HG03442 (cell line): Measurements from ENCODE around the gene REXO4.
"Not testable (repeated sequence)": the region's sequence is repeated elsewhere in the genome, so short reads cannot be mapped to it uniquely, and the experiment has no call there.

Source experiments
- ATAC-seq: cut with Tn5 transposase; IDR thresholded peaks from one replicate; pipeline ENCODE4 v1.9.1; 2021; ENCODE audit warnings: mild to moderate bottlenecking, moderate library complexity; ENCODE audit not compliant: unreplicated experiment

The REXO4 gene

DNA sequence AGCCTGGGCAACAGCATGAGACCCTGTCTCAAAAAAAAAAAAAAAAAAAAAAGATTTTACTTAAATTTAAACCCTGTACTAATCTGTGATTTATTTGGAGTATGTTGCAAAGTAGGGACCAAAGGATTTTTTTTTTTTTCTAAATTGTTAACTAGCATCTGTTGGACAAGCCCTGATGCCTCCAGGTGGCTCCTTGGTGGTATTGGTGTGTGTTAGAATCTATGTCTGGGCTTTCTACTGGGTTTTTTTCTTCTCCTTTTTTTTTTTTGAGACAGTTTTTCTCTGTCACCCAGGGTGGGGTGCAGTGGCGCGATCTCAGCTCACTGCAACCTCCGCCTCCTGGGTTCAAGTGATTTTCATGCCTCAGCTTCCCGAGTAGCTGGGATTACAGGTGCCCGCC, 34.1 kb upstream of the REXO4 start:
- ATAC-seq, result not testable (repeated sequence)

DNA sequence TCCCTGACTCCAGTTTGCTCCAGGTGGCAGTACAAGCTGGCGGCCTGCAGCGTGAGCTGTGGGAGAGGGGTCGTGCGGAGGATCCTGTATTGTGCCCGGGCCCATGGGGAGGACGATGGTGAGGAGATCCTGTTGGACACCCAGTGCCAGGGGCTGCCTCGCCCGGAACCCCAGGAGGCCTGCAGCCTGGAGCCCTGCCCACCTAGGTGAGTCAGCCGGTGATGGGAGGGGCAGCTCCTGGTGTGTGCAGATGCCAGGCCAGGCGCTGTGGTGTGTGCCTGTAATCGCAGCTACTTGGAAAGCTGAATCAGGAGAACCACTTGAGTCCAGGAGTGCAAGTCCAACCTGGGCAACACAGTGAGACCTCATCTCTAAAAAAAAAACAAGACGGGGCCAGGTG, 31.9 kb upstream of the REXO4 start:
- ATAC-seq, result no peak

DNA sequence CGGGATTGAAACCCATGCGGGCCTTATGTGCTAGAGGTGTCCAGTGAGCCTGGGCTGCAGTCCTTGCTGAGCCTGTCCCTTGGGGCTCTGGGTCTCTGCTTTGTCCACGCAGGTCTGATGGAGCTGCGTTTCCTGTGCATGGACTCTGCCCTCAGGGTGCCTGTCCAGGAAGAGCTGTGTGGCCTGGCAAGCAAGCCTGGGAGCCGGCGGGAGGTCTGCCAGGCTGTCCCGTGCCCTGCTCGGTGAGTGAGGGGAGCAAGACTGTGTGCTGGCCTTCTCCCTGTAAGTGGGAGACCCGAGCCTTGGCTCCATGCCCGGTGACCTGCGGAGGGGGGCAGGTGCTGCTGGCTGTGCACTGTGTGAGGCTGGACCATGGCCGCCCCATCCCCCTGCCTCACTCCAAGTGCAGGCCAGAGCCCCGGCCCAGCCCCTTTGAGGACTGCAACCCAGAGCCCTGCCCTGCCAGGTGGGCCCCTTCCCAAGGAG, 30.7 kb upstream of the REXO4 start:
- ATAC-seq, result no peak

DNA sequence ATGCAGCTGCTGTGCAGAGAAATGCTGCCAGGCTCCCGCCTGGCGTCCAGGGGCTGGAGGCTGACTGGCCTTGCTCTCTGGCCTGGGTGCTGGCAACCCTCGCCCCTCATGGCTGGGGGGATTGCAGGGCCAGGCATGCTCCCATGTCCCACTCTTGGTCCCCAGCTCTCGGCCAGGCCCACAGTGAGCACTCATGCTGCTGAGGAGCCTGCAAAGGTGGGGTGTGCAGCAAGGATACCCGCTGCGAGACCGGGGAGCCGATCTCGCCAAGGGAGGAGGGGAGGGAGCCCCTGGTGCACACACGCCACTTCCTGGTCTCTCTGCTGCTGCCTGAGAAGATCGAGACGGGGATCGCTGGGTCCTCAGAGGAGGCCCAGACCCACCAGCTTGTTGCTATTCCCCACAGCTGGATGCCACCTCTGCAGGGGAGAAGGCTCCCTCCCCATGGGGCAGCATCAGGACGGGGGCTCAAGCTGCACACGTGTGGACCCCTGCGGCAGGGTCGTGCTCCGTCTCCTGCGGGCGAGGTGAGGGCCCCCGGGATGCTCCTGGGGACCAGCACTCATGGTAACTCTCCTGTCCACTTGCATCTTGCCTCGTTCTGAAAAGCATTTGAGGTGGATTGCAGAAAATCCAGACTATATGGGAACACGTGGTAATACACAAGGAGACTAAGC, 27.6 kb upstream of the REXO4 start:
- ATAC-seq, result no peak

DNA sequence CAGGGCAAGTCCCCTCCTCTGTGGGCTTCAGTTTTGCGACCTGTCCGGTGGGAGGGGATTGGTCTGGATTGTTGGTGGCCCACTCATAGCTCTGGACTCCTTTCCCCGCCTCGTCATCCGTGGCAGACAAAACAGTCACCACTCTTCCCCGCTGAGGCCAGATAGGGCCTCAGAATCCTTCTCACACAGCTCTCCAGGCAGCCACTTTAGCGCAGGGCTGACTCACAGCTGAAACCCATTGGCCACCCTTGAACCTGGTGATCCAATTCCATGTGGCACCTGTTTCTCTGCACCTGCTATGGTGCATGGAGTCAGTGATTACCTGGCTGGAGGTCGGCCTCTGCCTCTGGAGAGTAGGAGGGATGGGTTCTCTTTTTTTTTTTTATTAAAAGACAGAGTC, 26.2 kb upstream of the REXO4 start:
- ATAC-seq, result no peak

DNA sequence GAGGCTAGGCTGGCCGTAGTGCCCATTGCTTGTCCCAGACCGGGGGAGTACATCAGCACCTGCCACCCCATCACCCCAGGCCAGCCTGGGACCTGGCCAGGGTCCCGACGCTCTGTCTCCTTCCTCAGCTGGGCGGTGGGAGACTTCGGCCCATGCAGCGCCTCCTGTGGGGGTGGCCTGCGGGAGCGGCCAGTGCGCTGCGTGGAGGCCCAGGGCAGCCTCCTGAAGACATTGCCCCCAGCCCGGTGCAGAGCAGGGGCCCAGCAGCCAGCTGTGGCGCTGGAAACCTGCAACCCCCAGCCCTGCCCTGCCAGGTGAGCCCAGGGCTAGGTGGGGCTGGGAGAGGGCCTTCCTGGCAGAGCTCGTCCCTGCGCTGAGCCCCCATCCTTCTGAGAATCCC, 25.4 kb upstream of the REXO4 start:
- ATAC-seq, result no peak

DNA sequence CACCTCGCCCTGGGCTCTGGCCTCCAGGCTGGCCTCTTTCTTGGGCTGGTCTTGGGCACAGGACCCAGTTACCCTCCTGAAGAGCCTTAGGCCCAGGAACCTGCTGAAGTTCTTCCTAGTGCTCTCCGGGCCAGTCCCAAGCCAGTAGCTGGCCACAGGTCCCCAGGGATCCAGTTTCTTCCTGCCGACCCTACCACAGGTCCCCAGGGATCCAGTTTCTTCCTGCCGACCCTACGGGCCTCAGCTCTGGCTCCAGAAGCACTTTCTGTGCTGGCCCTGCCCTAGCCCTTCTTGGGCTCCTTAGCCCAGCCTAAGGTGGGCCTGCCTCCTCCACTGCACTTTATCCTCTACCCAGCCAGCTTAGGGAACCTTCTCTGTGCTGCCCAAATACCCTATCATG, 23.8 kb upstream of the REXO4 start:
- no peak for ATAC-seq

DNA sequence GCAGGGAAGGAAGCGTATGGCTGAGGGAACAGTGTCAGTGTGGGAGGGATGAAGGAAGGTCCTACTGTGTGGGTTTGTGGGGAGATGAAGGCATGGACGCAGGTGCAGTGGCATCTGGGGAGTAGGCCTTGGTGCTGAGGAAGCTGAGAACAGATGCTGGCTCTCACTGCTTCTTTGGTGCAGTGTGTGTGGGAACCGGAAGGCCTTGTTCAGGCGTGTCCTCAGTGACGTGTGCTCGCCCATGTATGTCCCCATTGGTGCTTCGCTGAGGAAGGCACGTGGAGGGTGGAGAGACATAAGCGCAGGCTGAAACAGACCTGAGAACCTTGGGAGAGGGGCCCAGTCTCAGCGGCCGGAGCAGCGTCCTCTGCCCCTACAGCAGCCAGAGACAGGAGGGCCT, 23.1 kb upstream of the REXO4 start:
- no peak for ATAC-seq

DNA sequence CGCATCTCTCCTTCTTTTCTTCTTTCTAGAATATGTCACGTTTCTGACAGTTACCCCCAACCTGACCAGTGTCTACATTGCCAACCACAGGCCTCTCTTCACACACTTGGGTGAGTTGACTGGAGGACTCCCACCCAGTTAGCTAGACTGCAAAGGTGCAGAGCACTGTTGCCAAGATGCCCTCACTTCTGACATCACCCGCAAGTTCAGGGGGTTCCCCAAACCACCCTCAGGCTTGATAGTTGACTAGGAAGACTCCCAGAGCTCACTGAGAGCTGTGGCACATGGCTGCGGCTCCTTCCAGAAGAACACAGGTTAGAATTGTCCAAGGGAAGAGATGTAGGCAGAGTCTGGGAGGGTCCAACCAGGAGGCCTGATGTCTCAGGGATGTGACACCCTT, 21.5 kb upstream of the REXO4 start:
- ATAC-seq, result no peak

DNA sequence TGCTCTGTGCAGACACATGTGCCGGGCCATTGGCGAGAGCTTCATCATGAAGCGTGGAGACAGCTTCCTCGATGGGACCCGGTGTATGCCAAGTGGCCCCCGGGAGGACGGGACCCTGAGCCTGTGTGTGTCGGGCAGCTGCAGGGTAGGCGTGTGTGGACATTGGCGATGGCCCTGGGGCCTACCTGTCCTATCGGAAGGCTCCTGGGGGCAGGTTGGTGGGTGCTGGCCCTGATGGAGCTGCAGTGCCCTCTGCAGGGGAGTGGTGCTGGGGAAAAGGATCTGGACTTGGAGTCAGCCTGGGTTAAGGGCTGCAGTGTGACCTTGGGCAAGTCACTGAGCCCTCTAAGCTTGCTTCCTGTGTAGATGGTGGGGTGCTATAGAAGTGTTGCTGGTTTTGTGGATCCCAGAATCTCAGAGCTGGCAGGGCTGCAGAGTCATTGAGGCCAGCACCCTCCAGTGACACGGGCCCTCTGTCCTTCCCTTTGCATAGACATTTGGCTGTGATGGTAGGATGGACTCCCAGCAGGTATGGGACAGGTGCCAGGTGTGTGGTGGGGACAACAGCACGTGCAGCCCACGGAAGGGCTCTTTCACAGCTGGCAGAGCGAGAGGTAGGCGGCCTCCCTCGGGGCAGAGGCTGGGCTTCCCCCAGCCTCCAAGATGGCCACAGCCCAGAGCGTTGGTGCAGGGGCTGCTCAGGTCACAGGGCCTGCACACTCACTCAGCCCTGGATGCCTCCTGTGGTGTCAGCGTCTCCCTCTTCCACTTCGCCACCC, 20.1 kb upstream of the REXO4 start:
- ATAC-seq, result no peak

DNA sequence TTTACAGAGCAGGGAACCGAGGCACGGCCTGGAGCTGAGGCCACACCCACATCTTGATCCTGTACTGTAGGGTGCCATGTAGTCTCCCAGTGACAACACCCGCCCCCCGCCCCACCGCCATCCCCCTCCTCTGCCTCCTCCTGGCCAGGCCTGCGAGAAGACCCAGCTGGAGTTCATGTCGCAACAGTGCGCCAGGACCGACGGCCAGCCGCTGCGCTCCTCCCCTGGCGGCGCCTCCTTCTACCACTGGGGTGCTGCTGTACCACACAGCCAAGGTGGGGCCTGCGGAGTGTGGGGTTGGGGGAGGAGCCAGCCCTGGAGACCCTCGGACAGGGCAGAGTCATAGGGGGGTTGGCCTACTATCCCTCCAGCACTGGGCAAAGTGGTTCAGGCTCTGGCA, 18.9 kb upstream of the REXO4 start:
- no peak for ATAC-seq

DNA sequence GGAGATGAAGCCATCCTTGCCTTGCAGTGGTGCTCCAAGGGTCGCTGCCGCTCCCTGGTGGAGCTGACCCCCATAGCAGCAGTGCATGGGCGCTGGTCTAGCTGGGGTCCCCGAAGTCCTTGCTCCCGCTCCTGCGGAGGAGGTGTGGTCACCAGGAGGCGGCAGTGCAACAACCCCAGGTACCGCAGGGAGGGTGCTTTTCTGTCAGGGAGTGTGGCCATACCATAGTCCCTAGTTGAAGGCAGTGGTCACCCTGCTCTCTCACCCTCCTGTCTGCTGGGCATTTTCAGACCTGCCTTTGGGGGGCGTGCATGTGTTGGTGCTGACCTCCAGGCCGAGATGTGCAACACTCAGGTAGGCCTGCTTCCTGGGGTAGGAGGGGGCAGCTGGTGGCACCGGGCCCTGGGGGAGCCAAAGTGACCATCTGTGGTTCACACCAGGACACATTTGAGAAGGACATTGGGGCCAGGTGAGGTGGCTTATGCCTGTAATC, 15.6 kb upstream of the REXO4 start:
- ATAC-seq, result no peak

DNA sequence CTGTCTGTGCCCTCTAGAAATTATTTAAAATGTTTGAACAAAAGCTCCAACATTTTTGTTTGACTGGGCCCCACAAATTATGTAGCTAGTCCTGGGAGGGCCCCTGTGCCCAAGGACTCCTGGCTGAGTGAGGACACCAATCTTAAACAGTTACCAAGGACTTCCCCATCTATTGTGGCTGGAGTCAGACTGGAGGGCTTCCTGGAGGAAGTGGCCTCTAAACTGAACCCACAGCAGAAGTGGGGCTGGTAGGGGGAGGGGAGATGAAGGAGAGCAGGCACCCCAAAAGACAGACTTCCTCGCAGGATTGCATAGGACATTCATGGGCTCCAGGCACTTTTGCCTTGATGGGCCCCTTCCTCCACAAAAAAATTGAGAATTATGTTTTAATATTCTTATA, 12.4 kb upstream of the REXO4 start:
- ATAC-seq, result no peak

DNA sequence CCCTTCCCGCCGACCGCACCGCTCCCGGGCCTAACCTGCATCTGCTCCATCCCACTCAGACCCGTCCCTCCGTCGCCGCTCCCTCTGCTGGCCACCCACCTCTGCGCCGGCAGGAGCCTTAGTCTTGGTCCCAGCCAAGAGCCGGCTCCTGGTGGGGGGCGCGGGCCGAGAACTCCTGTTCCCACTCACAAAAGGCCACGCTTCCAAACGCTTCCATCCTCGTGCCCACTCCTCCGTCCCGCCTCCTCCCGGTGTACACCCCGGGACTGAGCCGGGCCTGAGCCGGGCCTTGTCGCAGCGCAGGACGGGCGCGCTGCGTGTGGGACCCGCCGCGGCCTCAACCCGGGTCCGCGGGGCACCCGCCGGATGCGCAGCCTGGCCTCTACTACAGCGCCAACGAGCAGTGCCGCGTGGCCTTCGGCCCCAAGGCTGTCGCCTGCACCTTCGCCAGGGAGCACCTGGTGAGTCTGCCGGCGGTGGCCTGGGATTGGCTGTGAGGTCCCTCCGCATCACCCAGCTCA, 11.9 kb upstream of the REXO4 start:
- ATAC-seq, result no peak

DNA sequence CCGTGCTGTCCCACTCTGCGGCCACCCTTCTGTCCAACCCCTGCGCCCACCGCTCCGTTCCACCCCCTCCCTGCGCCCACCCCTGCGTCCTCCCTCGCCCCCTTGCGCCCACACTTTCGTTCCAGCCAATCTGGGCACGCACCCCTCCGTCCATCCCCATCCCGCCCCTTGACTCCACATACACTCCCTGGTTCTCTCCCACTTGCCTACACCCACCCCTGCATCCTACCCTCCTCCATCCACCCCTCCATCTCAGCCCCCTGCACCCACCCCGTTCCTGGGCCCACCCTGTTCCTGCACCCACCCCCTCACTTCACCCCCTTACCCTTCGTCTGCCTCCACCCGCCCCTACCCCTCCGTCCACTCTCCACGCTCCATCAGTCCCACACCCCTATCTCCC, 11.4 kb upstream of the REXO4 start:
- no peak for ATAC-seq

DNA sequence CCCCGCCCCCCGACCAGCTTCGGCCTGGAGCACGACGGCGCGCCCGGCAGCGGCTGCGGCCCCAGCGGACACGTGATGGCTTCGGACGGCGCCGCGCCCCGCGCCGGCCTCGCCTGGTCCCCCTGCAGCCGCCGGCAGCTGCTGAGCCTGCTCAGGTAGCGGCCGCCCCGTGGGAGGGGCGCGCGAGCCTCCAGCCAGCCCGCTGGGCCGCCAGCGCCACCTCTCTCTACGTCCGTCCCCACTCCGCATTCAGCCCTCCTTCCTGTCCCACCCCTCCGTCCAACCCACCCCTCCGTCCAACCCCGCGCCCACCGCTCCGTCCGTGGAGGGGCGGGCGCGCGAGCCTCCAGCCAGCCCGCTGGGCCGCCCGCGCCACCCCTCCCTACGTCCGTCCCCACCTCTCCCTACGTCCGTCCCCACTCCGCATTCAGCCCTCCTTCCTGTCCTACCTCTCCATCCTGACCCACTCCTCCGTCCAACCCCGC, 10.8 kb upstream of the REXO4 start:
- ATAC-seq, result no peak

DNA sequence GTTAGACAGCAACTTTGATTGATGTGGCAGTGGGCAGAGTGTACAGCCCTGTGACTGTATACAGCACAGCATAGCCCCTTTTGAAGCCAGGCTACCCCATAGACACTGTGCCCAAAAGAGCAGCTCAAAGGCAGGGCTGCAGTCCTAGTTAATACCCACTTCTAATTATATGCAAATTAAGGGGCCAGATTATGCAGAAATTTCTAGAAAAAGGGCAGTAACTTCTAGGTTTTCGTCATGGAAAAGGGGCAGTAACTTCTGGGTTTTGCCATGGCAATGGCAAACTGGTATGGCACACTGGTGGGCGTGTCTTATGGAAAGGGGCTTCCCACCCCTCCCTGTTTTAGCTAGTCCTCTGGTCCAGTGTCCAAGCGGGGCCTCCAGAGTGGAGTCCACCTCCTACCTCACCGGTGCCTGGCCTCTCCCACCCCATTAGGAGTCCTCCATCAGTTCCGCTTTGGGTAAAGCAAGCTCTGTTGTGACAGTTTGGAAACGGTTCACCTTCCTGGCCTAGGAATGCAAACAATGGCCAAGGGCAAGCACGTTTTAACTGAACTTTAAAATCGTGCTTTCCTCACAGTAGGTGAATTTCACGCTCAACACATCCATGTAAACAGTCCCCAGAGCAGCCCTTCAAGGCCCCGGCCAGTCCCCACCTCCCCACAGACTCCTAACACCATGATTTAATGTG, 10.0 kb upstream of the REXO4 start:
- ATAC-seq, result no peak

DNA sequence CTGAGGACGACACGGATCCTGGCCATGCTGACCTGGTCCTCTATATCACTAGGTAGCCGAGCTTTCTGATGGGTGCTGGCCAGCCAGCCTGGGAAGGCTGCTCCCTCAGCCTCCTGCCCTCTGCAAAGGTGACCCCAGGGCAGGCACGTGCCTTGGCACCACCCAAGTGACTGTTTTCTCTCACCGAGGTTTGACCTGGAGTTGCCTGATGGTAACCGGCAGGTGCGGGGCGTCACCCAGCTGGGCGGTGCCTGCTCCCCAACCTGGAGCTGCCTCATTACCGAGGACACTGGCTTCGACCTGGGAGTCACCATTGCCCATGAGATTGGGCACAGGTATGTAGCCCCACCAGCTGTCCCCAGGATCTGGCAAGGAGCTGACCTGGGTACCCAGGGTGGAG, 8.2 kb upstream of the REXO4 start:
- ATAC-seq, result no peak

DNA sequence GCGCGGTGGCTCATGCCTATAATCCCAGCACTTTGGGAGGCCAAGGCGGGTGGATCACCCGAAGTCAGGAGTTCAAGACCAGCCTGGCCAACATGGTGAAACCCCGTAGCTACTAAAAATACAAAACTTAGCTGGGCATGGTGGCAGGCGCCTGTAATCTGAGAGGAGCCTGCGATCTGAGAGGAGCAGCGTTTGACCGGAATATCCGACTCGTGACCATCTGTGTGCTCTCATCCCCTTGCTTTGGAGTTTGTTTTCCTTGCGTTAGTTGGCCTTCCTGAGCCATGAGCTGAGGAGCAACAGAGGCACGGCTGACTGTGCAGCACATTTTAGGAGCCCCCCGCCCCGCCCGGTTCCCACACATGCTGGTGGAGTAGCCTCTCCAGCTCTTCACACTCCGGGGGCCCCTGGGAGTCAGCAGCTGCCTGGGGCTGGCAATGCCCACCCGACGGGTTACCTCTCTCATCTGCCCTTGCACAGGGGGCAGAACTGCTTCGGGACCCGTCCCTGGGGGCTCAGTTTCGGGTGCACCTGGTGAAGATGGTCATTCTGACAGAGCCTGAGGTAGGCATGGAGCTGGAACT, 7.3 kb upstream of the REXO4 start:
- ATAC-seq, result no peak

DNA sequence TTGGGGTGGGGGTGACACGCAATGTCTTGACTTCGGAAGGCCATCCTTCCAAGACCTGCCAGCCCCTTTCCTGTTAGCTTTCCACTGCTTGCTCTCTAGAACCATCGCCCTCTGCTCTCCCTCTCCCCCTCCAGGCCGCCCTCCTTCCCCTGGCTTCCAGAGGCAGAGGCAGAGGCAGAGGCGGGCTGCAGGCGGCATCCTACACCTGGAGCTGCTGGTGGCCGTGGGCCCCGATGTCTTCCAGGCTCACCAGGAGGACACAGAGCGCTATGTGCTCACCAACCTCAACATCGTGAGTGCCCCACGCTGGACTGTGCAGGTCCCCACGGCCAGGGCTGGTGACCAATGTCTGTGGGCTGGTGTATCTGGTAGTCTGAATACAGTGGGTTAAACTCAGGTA, 6.4 kb upstream of the REXO4 start:
- no peak for ATAC-seq

DNA sequence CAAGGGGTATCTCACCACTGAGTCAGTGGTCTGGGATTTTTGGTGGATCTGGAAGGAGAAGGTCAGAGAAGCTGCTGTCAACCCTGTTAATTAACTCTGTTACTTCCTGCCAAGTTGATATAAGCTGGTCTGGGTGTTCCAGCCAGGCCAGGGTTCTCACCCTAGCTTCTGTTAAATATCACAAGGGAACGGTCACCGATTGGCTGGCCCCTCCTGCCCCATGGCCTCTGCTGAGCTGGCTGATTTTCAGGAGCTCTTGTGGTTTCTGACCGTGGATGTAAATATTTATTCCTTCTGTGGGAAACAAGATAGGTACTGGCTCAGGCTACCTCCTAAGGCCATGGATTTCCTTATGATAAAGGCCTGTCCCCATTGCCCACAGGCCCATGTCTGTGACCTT, 5.4 kb upstream of the REXO4 start:
- ATAC-seq, result no peak
